ENCODE measurements around the gene RUFY4.

Gene RUFY4

DNA sequence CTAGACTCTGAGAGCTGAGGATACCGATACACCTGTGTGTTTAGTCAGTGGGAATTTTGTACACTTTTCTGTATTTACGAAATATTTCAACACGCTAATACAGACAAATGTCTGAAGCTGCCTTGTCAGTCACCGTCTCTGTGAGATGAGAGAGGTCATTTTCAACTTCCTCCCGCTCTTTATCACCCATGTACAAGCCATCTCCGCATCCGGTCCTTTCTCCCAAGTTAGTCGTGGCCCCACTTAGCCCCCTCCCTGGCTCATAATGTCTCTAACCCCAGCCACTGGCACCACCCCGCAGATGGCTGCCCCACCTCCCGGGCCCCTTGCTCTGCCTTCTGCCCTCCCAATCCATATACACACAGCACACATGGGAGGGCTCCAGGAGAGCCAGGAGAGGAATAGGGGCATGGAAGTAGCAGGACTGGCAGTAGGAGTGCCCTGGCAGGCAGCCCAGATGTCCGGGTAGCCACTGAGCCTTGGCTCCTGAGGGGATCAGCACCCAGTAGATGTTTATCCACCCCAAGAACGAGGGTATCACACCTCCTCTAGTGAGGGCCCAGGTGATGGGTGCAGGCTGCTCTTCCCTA, 2.0 kb upstream of the RUFY4 start:
- Mint-ChIP-seq H3K9me3 (ENCODE audit: low read depth) (no peaks in the 10 kb centered on the region), H3K27me3 (peaks cover 4% of the 10 kb centered on the region), H3K36me3 (no peaks in the 10 kb centered on the region), H3K27ac (no peak overlapping the region), H3K4me1 (ENCODE audit: low read depth) (peaks cover 7% of the 10 kb centered on the region), H3K4me3 (no peak overlapping the region)

DNA sequence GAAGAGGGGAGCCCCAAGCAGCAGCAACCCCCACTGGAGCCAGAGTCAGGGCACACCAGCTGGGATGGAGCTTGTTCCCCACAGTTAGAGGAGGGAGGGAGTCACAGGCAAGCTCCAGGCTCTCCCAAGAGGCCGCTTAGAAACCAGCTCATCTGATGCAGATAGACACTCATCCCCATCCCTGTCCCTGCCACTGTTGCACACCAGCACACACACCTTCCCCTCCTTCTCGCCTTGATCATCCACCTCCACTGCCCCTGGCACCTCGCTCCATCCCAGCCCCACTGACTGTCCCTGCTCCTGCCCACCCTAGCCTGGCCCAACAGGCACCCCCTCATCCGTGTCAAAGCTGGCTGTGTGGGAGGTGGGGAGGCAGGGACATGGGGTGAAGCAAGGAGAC, 1.5 kb upstream of the RUFY4 start:
- Mint-ChIP-seq H3K4me1 (ENCODE audit: low read depth) (peaks cover 7% of the 10 kb centered on the region), H3K9me3 (ENCODE audit: low read depth) (no peaks in the 10 kb centered on the region), H3K4me3 (no peak overlapping the region), H3K27ac (no peak overlapping the region), H3K36me3 (no peaks in the 10 kb centered on the region), H3K27me3 (peaks cover 4% of the 10 kb centered on the region)

DNA sequence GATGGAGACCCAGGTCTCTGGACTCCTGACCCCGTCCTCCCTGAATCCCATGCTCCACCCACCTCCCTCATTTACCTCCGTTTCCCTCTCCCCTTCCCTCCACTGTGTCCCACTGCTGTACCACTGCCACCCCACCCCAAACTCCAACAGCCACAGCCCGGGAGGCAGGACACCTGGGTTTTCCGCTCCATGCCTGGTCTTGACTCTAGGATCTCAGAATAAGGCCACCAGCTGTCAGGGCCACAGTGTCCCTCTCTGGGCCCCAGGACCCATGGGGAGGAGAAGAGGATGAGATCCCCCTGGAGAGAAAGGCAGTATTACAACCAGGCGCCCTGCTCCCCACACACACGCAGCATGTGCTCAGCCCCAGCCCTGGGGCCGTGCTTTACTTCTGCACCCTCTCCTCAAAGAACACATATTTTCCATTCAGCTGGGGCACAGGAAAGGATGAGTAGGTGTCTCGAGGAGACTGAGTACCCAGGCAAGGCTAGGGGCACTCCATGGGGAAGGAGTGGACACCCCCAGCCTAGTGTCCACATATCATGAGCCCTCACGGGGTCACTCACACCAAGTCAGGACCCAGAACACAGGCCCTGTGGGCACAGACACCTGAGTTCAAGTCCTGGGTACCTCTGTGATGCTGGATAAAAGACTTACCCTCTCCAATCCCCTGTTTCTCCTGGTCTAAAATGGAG, 700 bp downstream of the RUFY4 start:
- H3K4me1 Mint-ChIP-seq (ENCODE audit: low read depth) = peaks cover 7% of the 10 kb centered on the region
- no peaks in the 10 kb centered on the region for H3K36me3 Mint-ChIP-seq
- no peaks in the 10 kb centered on the region for H3K9me3 Mint-ChIP-seq (ENCODE audit: low read depth)
- H3K4me3 Mint-ChIP-seq = no peak overlapping the region
- no peak overlapping the region for H3K27ac Mint-ChIP-seq
- peaks cover 6% of the 10 kb centered on the region for H3K27me3 Mint-ChIP-seq

DNA sequence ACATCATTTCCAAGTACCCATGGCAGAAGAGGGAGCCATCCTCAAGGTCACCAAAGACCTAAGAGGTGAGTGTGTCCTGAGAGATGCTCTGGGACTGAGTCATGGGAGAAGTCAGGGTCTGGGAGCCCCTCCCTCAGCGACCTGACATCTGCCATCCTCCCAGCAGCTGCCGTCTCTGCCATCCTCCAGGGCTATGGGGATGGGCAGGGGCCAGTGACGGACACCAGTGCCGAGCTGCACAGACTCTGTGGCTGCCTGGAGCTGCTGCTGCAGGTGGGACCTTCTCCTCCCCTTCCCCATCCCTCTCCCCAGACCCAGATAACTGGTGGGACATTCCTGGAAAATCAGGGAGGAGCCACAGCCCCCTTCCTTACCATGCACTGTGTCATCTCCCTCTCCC, 1.5 kb downstream of the RUFY4 start:
- peaks cover 6% of the 10 kb centered on the region for H3K27me3 Mint-ChIP-seq
- no peaks in the 10 kb centered on the region for H3K9me3 Mint-ChIP-seq (ENCODE audit: low read depth)

DNA sequence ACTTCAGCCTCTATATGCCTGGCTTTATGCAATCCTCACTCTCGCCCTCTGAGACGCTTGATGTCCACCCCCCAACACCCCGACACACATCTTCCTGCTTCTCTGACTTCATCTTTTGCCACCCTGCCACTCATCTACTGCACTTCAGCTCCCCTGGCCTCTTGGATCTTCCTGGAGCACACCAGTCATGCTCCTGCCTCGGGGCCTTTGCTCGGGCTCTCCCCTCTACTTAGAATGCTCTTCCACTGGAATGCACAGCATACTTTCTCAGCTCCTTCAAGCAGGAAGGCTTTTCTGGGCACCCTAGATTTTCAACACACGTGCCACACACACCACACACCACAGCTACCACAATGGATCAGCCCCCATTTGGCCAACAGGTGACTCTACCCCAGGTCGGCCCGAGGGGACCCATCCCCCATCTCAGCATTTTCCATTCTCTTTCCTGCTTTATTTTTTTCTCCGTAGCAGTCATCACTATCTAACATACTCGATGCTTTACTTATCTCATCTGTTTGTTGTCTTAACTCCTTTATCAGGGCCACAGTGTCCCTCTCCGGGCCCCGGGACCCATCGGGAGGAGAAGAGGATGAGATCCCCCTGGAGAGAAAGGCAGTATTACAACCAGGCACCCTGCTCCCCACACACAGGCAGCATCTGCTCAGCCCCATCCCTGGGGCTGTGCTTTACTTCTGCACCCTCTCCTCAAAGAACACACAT, 2.3 kb downstream of the RUFY4 start:
- no peak overlapping the region for H3K27ac Mint-ChIP-seq
- no peak overlapping the region for H3K4me3 Mint-ChIP-seq
- H3K27me3 Mint-ChIP-seq = peaks cover 6% of the 10 kb centered on the region
- no peaks in the 10 kb centered on the region for H3K36me3 Mint-ChIP-seq
- peaks cover 7% of the 10 kb centered on the region for H3K4me1 Mint-ChIP-seq (ENCODE audit: low read depth)
- H3K9me3 Mint-ChIP-seq (ENCODE audit: low read depth) = no peaks in the 10 kb centered on the region

More for the DNA sequence above, 1.5 kb downstream of the RUFY4 start:
- no peaks in the 10 kb centered on the region for H3K36me3 Mint-ChIP-seq
- no peak overlapping the region for H3K4me3 Mint-ChIP-seq
- no peak overlapping the region for H3K27ac Mint-ChIP-seq
- H3K4me1 Mint-ChIP-seq (ENCODE audit: low read depth) = peaks cover 7% of the 10 kb centered on the region

DNA sequence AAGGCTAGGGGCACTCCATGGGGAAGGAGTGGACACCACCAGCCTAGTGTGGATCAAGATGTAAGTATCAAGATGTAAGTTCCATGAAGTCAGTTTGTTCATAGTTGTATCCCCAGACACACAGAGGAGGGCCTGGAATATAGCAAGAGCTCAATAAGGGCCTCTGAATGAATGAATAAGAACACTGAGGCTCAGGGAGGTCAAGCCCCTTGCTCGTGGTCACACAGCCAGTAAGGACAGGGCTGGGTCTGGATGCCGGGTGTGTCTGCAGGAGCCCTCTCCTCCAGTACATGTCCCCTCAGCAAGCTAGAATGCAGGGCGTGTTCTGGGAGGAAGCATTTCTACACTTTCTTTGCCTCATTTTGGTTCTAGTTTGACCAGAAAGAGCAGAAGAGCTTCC, 2.9 kb downstream of the RUFY4 start:
- Mint-ChIP-seq H3K27me3 (peaks cover 6% of the 10 kb centered on the region), H3K9me3 (ENCODE audit: low read depth) (no peaks in the 10 kb centered on the region), H3K36me3 (no peaks in the 10 kb centered on the region), H3K4me3 (no peak overlapping the region), H3K27ac (no peak overlapping the region), H3K4me1 (ENCODE audit: low read depth) (peaks cover 7% of the 10 kb centered on the region)

DNA sequence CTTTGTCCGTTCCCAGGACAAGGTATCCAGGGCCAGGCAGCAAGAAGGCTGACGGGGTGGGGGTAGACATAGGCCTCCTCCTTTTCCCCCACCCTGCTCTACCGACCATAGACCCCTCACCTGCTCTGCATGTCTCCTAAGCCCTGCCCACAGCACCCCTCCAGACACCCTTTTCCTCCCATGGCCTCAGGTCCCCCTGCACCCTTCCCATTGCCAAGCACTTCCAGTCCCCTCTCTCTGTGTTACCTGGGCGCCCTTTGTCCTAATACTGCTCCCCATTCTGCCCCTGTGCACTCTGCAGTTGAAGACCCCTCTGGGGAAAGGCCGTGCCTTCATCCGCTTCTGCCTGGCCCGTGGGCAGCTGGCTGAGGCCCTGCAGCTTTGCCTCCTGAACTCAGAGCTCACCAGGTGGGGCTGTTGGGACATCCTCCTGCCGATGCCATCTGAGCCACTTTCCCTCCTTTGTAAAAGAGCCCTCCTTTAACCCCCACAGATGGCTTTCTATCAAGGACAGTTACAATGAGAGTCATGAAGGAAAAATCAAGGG, 3.5 kb downstream of the RUFY4 start:
- Mint-ChIP-seq H3K4me1 (ENCODE audit: low read depth) (peaks cover 7% of the 10 kb centered on the region), H3K36me3 (no peaks in the 10 kb centered on the region), H3K27ac (no peak overlapping the region), H3K4me3 (no peak overlapping the region), H3K9me3 (ENCODE audit: low read depth) (no peaks in the 10 kb centered on the region), H3K27me3 (peaks cover 5% of the 10 kb centered on the region)

DNA sequence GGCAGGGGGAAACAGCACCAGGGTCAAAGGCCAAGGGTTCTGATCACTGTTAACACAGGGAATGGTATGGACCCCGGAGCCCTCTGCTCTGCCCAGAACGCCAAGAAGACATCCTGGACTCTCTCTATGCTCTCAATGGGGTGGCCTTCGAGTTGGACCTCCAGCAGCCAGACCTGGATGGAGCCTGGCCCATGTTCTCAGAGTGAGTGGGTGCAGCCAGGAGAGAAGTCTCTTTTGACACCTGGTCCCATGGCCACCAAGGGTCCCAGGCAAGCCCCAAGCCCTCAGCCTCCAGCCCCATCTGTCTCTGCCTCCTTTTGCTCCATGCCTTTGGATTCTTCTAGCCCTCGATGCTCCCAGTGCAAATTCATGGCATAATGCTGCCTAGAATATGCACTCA, 4.1 kb downstream of the RUFY4 start:
- H3K36me3 Mint-ChIP-seq = no peaks in the 10 kb centered on the region
- H3K9me3 Mint-ChIP-seq (ENCODE audit: low read depth) = no peaks in the 10 kb centered on the region
- peaks cover 4% of the 10 kb centered on the region for H3K27me3 Mint-ChIP-seq
- no peak overlapping the region for H3K27ac Mint-ChIP-seq
- peaks cover 7% of the 10 kb centered on the region for H3K4me1 Mint-ChIP-seq (ENCODE audit: low read depth)
- H3K4me3 Mint-ChIP-seq = no peak overlapping the region

DNA sequence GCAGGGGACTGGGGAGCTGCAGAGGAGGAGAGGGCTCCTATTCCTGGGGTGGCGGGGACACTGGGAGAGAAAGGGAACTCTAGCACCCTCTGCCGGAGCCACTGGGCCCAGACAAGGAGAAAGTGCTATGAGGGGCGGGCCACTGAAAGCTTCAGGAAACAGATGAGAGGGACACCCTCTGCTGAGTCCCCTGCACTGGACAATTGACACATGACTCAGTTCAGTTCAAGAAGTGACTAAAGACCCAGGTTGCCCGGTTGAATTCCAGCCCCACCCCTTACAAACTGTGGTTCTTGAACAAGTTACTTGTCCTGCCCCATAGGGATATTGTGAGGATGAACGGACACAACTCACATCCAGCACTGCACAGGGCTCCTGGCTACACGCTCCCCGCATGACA, 5.0 kb downstream of the RUFY4 start:
- Mint-ChIP-seq H3K27ac (no peak overlapping the region), H3K4me3 (no peak overlapping the region), H3K4me1 (ENCODE audit: low read depth) (peaks cover 2% of the 10 kb centered on the region), H3K36me3 (no peaks in the 10 kb centered on the region), H3K27me3 (peaks cover 2% of the 10 kb centered on the region), H3K9me3 (ENCODE audit: low read depth) (no peaks in the 10 kb centered on the region)

DNA sequence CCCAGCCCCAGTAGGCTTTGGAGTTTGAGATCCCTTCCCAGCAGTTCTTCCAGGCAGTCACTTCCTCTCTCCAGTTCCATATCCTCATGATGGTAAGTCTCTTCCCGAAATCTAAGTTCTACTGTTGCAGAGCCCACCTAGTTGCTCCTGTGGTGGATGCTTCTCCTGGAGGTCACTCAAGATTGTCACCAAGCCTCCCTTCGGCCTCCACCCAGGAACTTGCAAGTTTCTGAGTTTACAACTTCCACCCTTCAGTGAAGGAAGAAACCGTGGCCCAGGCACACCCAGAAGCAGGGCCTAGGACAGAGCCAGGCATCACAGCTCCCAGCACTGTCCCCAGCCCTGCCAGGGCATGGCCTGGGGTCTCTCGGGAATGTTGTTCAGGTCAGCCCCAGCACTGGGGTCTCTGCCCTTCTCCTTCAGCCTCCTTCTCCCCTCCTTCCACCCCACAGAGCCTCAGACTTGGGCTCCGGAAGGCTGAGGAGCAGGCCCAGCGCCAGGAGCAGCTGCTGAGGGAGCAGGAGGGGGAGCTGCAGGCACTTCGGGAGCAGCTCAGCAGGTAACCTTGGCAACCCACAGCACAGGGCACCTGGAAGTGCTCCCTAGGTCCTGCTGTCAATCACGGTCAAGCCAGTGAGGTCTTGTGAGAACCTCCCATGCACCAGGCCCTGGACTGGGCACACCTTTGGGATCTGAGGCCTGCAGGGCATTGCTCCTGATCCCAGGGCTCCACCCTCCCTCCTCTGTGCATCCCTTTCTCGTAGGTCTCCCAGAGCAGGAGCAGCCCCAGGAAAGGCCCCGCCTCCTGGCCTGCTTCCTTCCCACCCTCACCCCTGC, 7.1 kb downstream of the RUFY4 start:
- Mint-ChIP-seq H3K4me3 (no peak overlapping the region), H3K27me3 (peaks cover 2% of the 10 kb centered on the region), H3K27ac (no peak overlapping the region), H3K36me3 (no peaks in the 10 kb centered on the region), H3K4me1 (ENCODE audit: low read depth) (no peaks in the 10 kb centered on the region), H3K9me3 (ENCODE audit: low read depth) (no peaks in the 10 kb centered on the region)

DNA sequence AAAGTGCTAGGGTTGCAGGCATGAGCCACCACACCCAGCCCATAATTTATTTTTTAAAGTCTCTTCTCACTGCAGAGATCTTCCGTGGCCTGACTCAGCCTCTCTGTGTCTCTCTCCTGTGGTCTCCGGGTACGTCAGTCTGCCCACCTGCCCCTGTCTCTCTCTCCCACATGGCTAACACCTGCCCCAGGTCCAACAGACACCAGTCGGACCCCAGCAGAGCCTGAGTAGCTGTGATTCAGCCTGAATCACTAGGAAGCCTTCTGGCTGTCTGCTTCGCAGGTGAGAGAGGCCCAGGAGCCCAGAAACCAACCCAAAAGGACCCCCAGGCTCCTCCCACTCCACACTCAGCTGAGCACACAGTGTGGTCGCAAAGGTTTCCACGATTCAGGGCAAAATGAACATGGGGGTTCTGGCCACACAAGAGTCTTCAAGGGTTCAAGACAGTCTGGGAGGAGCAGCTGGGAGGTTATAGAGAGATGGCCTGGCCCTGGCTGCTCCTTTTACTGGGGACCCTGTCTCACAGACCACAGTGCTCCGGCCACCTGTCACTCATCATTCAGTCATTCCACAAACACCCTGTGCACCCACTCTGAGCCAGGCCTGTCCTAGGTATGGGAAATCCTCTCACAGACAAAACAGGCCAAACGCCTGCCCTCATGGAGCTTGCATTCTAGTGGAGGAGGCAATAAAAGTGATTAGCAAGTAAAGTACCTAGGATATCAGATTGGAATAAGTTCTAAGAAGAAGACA, 8.6 kb downstream of the RUFY4 start:
- Mint-ChIP-seq H3K27ac (no peak overlapping the region), H3K9me3 (ENCODE audit: low read depth) (no peaks in the 10 kb centered on the region)

DNA sequence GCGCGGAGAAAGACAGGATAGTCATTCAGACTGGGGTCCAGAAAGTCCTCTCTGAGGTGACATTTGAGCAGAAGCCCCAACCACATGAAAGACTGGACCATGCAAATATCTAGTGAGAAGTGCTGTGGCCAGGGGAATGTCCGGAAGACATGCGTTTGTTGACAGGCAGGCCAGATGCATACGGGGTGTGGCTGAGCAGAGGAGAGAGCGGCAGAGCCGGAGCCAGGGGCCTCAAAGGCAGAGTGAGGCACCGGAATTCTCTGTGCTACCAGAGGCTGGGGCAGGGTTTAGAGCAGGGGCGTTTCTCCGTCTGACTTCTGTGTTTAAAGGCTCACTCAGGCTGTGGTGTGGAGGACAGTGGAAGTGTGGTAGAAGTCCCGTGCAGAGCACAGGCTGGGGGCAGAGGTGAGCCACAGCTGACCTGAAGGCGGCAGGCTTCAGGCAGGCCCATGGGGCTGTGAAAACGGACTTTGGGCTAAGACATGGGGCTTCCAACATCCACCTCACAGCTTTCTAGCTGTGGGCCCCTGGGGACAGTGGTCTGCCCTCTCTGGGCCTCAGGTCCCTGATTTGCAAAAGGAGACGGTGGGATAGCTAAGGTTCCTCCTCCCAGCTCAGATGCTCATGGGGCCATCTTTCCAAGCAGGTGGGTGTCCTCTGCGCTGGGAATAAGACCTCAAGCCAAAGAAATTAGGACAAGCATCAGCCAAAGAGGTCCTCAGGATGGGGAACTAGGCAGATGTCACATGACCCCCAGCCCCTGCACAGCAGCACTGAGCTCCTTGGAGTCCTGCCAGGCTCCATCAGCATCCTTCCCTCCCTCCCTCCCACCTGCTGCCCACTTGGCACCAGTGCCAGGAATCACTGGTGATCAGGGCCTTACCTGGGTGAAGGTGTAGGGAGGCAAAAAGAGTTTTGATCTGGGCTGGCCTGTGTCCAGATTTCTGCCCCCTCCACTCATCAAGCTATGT, 11.2 kb downstream of the RUFY4 start:
- H3K27ac Mint-ChIP-seq = no peak overlapping the region
- H3K9me3 Mint-ChIP-seq (ENCODE audit: low read depth) = no peaks in the 10 kb centered on the region
- no peaks in the 10 kb centered on the region for H3K36me3 Mint-ChIP-seq
- peaks cover 1% of the 10 kb centered on the region for H3K27me3 Mint-ChIP-seq
- H3K4me1 Mint-ChIP-seq (ENCODE audit: low read depth) = no peaks in the 10 kb centered on the region
- H3K4me3 Mint-ChIP-seq = no peak overlapping the region

More for the DNA sequence above, 8.6 kb downstream of the RUFY4 start:
- Mint-ChIP-seq H3K27me3 (peaks cover 2% of the 10 kb centered on the region), H3K36me3 (no peaks in the 10 kb centered on the region), H3K4me1 (ENCODE audit: low read depth) (no peaks in the 10 kb centered on the region), H3K4me3 (no peak overlapping the region)

DNA sequence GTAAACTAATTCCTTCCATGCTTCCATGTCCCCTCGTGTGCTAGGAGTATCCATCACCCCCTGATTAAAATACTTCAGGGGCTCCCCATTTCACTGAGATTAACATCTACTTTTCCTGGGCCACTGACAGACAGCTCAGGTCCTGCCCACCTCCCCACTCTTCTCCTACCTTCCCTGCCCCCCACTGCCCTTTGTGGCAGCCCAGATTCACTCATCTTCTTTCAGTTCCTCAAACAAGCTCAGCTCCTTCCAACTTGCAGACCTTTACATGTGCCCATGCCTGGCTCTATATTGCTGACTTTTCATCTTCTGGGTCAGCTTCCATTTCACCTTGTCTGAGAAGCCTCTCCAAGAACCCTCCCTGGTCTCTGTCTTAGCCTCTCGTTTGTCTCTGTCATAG, 12.0 kb downstream of the RUFY4 start:
- Mint-ChIP-seq H3K27ac (no peak overlapping the region), H3K4me3 (no peak overlapping the region), H3K9me3 (ENCODE audit: low read depth) (no peaks in the 10 kb centered on the region), H3K36me3 (no peaks in the 10 kb centered on the region), H3K4me1 (ENCODE audit: low read depth) (no peaks in the 10 kb centered on the region), H3K27me3 (peaks cover 1% of the 10 kb centered on the region)
